Uterus (tissue), 2 donors: ENCODE results near the gene CBX6.

Experiments
- POLR2A ChIP-seq, 2 donors: fragments of 450-650 bp; IDR thresholded peaks; one replicate each; pipeline ENCODE4 v1.6.1; 2016; ENCODE audit warnings: antibody characterized with exemption in 2 of 2, mild to moderate bottlenecking in 1 of 2, moderate library complexity in 1 of 2
- TF ChIP-seq, protein P1 (sequence below), 4 experiments: fragments of 200-600 bp in 2 of 4; fragments of 450-650 bp in 2 of 4; sonication (generic) in 2 of 4; IDR thresholded peaks; one replicate each; pipeline ENCODE4 v1.5.1; 2016 to 2019; ENCODE audit warnings: antibody characterized with exemption in 4 of 4, mild to moderate bottlenecking in 2 of 4, moderate library complexity in 1 of 4

DNA sequence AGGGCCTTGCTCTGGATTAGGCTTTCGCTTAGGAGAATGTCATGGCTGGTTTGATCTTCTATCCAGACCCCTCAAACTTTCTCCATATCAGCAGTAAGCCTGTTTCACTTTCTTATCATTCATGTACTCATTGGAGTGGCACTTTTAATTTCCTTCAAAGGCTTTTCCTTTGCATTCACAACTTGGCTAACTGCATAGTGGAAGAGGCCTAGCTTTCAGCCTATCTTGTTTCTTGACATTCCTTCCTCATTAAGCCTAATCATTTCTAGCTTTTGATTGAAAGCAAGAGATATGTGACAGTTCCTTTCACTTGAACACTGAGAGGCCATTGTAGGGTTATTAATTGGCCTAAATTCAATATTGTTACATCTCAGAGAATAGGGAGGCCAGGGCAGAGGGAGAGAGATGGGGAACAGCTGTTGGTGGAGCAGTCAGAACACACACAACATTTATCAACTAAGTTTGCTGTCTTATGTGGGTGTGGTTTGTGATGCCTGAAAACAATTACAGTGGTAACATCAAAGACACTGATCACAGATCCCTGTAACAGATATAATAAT, 47.7 kb upstream of the CBX6 start:
- TF ChIP-seq, protein P1, sequence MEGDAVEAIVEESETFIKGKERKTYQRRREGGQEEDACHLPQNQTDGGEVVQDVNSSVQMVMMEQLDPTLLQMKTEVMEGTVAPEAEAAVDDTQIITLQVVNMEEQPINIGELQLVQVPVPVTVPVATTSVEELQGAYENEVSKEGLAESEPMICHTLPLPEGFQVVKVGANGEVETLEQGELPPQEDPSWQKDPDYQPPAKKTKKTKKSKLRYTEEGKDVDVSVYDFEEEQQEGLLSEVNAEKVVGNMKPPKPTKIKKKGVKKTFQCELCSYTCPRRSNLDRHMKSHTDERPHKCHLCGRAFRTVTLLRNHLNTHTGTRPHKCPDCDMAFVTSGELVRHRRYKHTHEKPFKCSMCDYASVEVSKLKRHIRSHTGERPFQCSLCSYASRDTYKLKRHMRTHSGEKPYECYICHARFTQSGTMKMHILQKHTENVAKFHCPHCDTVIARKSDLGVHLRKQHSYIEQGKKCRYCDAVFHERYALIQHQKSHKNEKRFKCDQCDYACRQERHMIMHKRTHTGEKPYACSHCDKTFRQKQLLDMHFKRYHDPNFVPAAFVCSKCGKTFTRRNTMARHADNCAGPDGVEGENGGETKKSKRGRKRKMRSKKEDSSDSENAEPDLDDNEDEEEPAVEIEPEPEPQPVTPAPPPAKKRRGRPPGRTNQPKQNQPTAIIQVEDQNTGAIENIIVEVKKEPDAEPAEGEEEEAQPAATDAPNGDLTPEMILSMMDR (IDR thresholded peaks at IDR 0.05): no peak
- TF ChIP-seq POLR2A (IDR thresholded peaks at IDR 0.05): no peak
